Measurements from ENCODE around the gene PRPF19. TPM values are rescaled to one million over a fixed set of nuclear protein-coding genes. Genes with fewer than 3 reads are reported as not detected.

PRPF19 gene
- total and polyA plus RNA-seq, 2 of the 13 experiments (the other 11 are each of a cell fraction or from before 2014, with no cell fraction given): 27.4 to 91.1 TPM

GRCh38 chr11:60913793-60914632, 7.6 kb upstream of the PRPF19 start, which contains the start of gene TMEM109 (continued):
- TF ChIP-seq GMEB1 (CRISPR knock-in tag; IDR thresholded peaks at IDR 0.05; ENCODE audit: borderline replicate concordance) (0 out of 2 replicates have a peak, but pooled peaks have one; percentile 48), USF2 (IDR thresholded peaks at IDR 0.05; ENCODE audit: low read depth, low read length) (no peak), USF2 (CRISPR knock-in tag; IDR thresholded peaks at IDR 0.05; ENCODE audit: borderline replicate concordance) (no peak), SRSF1 (optimal IDR thresholded peaks at IDR 0.05; ENCODE audit: low read depth, low read length) (no peak), ZBTB14 (CRISPR knock-in tag; IDR thresholded peaks at IDR 0.05) (0 out of 2 replicates have a peak, but pooled peaks have one; percentile 31), ATF1 (CRISPR knock-in tag; IDR thresholded peaks at IDR 0.05) (no peak), ATRX (CRISPR knock-in tag; IDR thresholded peaks at IDR 0.05; ENCODE audit: borderline replicate concordance) (no peak), MIXL1 (CRISPR knock-in tag; IDR thresholded peaks at IDR 0.05) (no peak), BHLHE40 (IDR thresholded peaks at IDR 0.05; ENCODE audit: low read length) (no peak), ATF5 (CRISPR knock-in tag; IDR thresholded peaks at IDR 0.05; ENCODE audit: low read depth) (no peak), MAFG (CRISPR knock-in tag; IDR thresholded peaks at IDR 0.05) (no peak), FOXK1 (CRISPR knock-in tag; IDR thresholded peaks at IDR 0.05; ENCODE audit: borderline replicate concordance, low read depth) (peak; percentile 22; the same call in 1 of the 2 replicates), DRAP1 (CRISPR knock-in tag; IDR thresholded peaks at IDR 0.05) (0 out of 2 replicates have a peak, but pooled peaks have one; percentile 14), ZNF768 (CRISPR knock-in tag; IDR thresholded peaks at IDR 0.05) (0 out of 2 replicates have a peak, but pooled peaks have one; percentile 39), ZNF432 (CRISPR knock-in tag; IDR thresholded peaks at IDR 0.05; ENCODE audit: borderline replicate concordance) (no peak), RERE (CRISPR knock-in tag; IDR thresholded peaks at IDR 0.05; ENCODE audit: low read depth) (no peak), POGZ (CRISPR knock-in tag; IDR thresholded peaks at IDR 0.05) (no peak)

Measured in HepG2 (cell line).